H1 (cell line): ENCODE results near the gene PPP1CA. TPM values are rescaled to one million over a fixed set of nuclear protein-coding genes. Genes with fewer than 3 reads are reported as not detected.
A peak's percentile ranks its signal among the peaks of the same experiment; 100 is the strongest.

Source experiments
- CTCF ChIA-PET: fragments of 300-600 bp; sonication (Branson Sonifier 250); formaldehyde crosslinking; loops from one replicate; lab custom pipeline; 2021; ENCODE audit not compliant: partially characterized antibody; lab: Charles Lee
- POLR2A ChIA-PET: fragments of 300-600 bp; sonication (Branson Sonifier 250); formaldehyde crosslinking; loops from one replicate; lab custom pipeline; 2021; ENCODE audit warnings: inconsistent platforms; ENCODE audit not compliant: partially characterized antibody; lab: Charles Lee
- DNase-seq, 2 experiments: peaks; one replicate each; pipeline versions ENCODE4 v3.0.0 to v3.0.0-alpha.2; 2010 to 2022; ENCODE audit warnings: low spot score in 2 of 2, low read depth in 1 of 2, mixed read lengths in 1 of 2
- FAIRE-seq: peaks from 2 replicates; lab custom pipeline; 2011; peaks lifted over from hg19 to GRCh38; lab: Jason Lieb, UNC
- H2AFZ ChIP-seq: 2 replicates; pipeline ENCODE4 v1.8.1; 2012; ENCODE audit warnings: low read length, inconsistent platforms
- H2AK5ac ChIP-seq: 2 replicates; pipeline ENCODE4 v1.6.1; 2013; ENCODE audit warnings: low read depth, low read length
- H2BK120ac ChIP-seq: replicated peaks from 2 replicates; pipeline ENCODE3; 2013; ENCODE audit warnings: low read depth, low read length, inconsistent platforms
- H2BK12ac ChIP-seq: 2 replicates; pipeline ENCODE4 v1.6.1; 2013; ENCODE audit warnings: low read depth, low read length
- H2BK15ac ChIP-seq: 2 replicates; pipeline ENCODE4 v1.6.1; 2013; ENCODE audit warnings: low read length
- H2BK20ac ChIP-seq: 2 replicates; pipeline ENCODE4 v1.6.1; 2013; ENCODE audit warnings: low read length
- H2BK5ac ChIP-seq: 2 replicates; pipeline ENCODE4 v1.6.1; 2013; ENCODE audit warnings: low read depth, low read length
- H3K14ac ChIP-seq: 2 replicates; pipeline ENCODE4 v1.6.1; 2013; ENCODE audit warnings: inconsistent platforms; ENCODE audit not compliant: insufficient read length
- H3K18ac ChIP-seq: 2 replicates; pipeline ENCODE4 v1.6.1; 2013; ENCODE audit warnings: low read length; ENCODE audit errors: extremely low read depth
- H3K23ac ChIP-seq: 2 replicates; pipeline ENCODE4 v1.6.1; 2013; ENCODE audit warnings: inconsistent platforms; ENCODE audit not compliant: insufficient read length
- H3K23me2 ChIP-seq: 2 replicates; pipeline ENCODE4 v1.6.1; 2013; ENCODE audit warnings: low read depth, low read length
- H3K27ac ChIP-seq: 2 replicates; pipeline ENCODE4 v1.6.1; 2011; ENCODE audit warnings: low read depth, low read length, inconsistent platforms
- H3K27me3 ChIP-seq, 4 experiments: replicated peaks in 1 of 4; 1 replicate in 1 of 4; 2 replicates in 3 of 4; pipeline versions ENCODE4 v1.6.1 to v1.8.1; 2011 to 2013; ENCODE audit warnings: low read length in 3 of 4, mild to moderate bottlenecking in 3 of 4, inconsistent platforms in 2 of 4, mixed read lengths in 2 of 4, moderate library complexity in 1 of 4; ENCODE audit not compliant: control insufficient read depth in 3 of 4, insufficient read depth in 3 of 4; ENCODE audit errors: extremely low read depth in 1 of 4
- H3K36me3 ChIP-seq, 4 experiments: 2 replicates each; pipeline versions ENCODE4 v1.6.1 to v1.8.1; 2011 to 2013; ENCODE audit warnings: mild to moderate bottlenecking in 4 of 4, low read length in 3 of 4, moderate library complexity in 2 of 4, control low read depth in 1 of 4, inconsistent platforms in 1 of 4; ENCODE audit not compliant: insufficient read depth in 4 of 4, control insufficient read depth in 2 of 4
- H3K4ac ChIP-seq: replicated peaks from 2 replicates; pipeline ENCODE3; 2013; ENCODE audit warnings: low read length, low read depth, mixed read lengths, inconsistent platforms; ENCODE audit not compliant: insufficient read length
- H3K4me1 ChIP-seq, 4 experiments: replicated peaks in 1 of 4; 1 replicate in 1 of 4; 2 replicates in 3 of 4; pipeline versions ENCODE4 v1.6.1 to v1.8.1; 2011 to 2013; ENCODE audit warnings: low read length in 3 of 4, inconsistent platforms in 2 of 4, mixed read lengths in 1 of 4; ENCODE audit not compliant: insufficient read depth in 4 of 4, control insufficient read depth in 3 of 4
- H3K4me2 ChIP-seq, 2 experiments: 2 replicates each; pipeline versions ENCODE4 v1.6.1 to v1.8.1; 2011 to 2013; ENCODE audit warnings: low read depth in 2 of 2, low read length in 2 of 2, control low read depth in 1 of 2, inconsistent platforms in 1 of 2, mild to moderate bottlenecking in 1 of 2; ENCODE audit not compliant: insufficient read depth in 1 of 2
- H3K4me3 ChIP-seq, 4 experiments: fragments of 200-600, 300-600 bp in 1 of 4; sonication (generic), shearing (Covaris generic), sonication (Bioruptor Twin) in 1 of 4; 2 replicates each; pipeline versions ENCODE4 v1.5.1 to v1.8.1; 2011 to 2016; ENCODE audit warnings: low read length in 4 of 4, low read depth in 3 of 4, control low read depth in 2 of 4, inconsistent platforms in 2 of 4, mild to moderate bottlenecking in 2 of 4, mixed read lengths in 1 of 4, moderate library complexity in 1 of 4; ENCODE audit not compliant: insufficient read depth in 2 of 4; ENCODE audit errors: extremely low read depth in 1 of 4
- H3K56ac ChIP-seq: replicated peaks from 2 replicates; pipeline ENCODE3; 2013; ENCODE audit warnings: low read depth, mild to moderate bottlenecking, mixed read lengths, low read length, inconsistent platforms; ENCODE audit not compliant: insufficient read length
- H3K79me1 ChIP-seq: 2 replicates; pipeline ENCODE4 v1.6.1; 2013; ENCODE audit warnings: low read depth, low read length, control low read depth
- H3K79me2 ChIP-seq, 2 experiments: 2 replicates each; pipeline versions ENCODE4 v1.6.1 to v1.8.1; 2012 to 2013; ENCODE audit warnings: low read length in 2 of 2, mild to moderate bottlenecking in 2 of 2, inconsistent platforms in 1 of 2; ENCODE audit not compliant: insufficient read depth in 2 of 2, control insufficient read depth in 1 of 2
- H3K9ac ChIP-seq, 4 experiments: replicated peaks in 1 of 4; 1 replicate in 1 of 4; 2 replicates in 3 of 4; pipeline versions ENCODE4 v1.6.1 to v1.8.1; 2011 to 2013; ENCODE audit warnings: low read depth in 3 of 4, low read length in 3 of 4, control low read depth in 2 of 4, mild to moderate bottlenecking in 2 of 4, moderate library complexity in 2 of 4, inconsistent platforms in 1 of 4; ENCODE audit errors: extremely low read depth in 1 of 4
- H3K9me3 ChIP-seq, 2 experiments: 2 replicates each; pipeline versions ENCODE4 v1.6.1 to v1.8.1; 2012 to 2013; ENCODE audit warnings: mild to moderate bottlenecking in 2 of 2, moderate library complexity in 2 of 2, control low read depth in 1 of 2, inconsistent platforms in 1 of 2, low read depth in 1 of 2, low read length in 1 of 2, mixed read lengths in 1 of 2; ENCODE audit not compliant: insufficient read depth in 2 of 2
- H4K20me1 ChIP-seq, 2 experiments: replicated peaks in 1 of 2; 2 replicates each; pipeline versions ENCODE3 to v1.8.1; 2011 to 2013; ENCODE audit warnings: inconsistent platforms in 2 of 2, low read length in 2 of 2, mild to moderate bottlenecking in 1 of 2; ENCODE audit not compliant: insufficient read depth in 2 of 2, control insufficient read depth in 1 of 2
- H4K5ac ChIP-seq: 2 replicates; pipeline ENCODE4 v1.6.1; 2013; ENCODE audit warnings: low read length, low read depth, mixed read lengths, inconsistent platforms; ENCODE audit not compliant: insufficient read length
- H4K8ac ChIP-seq: 2 replicates; pipeline ENCODE4 v1.8.0; 2013; ENCODE audit warnings: mild to moderate bottlenecking, moderate library complexity, low read length, inconsistent platforms; ENCODE audit not compliant: insufficient read depth; ENCODE audit errors: extremely low read depth
- H4K91ac ChIP-seq: replicated peaks from 2 replicates; pipeline ENCODE3; 2013; ENCODE audit warnings: low read length, mixed read lengths, inconsistent platforms; ENCODE audit not compliant: insufficient read length
- ASH2L ChIP-seq: fragments of 200-600, 300-600 bp; sonication (generic); IDR thresholded peaks from one replicate; pipeline ENCODE4 v1.7.1; 2017; ENCODE audit warnings: low read length
- BRCA1 ChIP-seq: IDR thresholded peaks from 2 replicates; pipeline ENCODE4 v1.6.1; 2012; ENCODE audit warnings: low read depth, low read length, improper control_type of control experiment
- CBX8 ChIP-seq: fragments of 300-800, 300-1000 bp; sonication (generic); IDR thresholded peaks from 2 replicates; pipeline ENCODE4 v1.7.1; 2016; ENCODE audit warnings: low read depth, low read length, borderline replicate concordance
- E2F6 ChIP-seq: IDR thresholded peaks from 2 replicates; pipeline ENCODE4 v1.6.1; 2012; ENCODE audit warnings: inconsistent platforms
- KDM1A ChIP-seq: fragments of 200-600, 300-600 bp; sonication (generic); IDR thresholded peaks from 2 replicates; pipeline ENCODE4 v1.7.1; 2016; ENCODE audit warnings: mild to moderate bottlenecking, low read length, borderline replicate concordance
- RBBP5 ChIP-seq: IDR thresholded peaks from 2 replicates; pipeline ENCODE4 v1.7.1; 2012; ENCODE audit warnings: low read depth, mild to moderate bottlenecking, inconsistent platforms, low read length, moderate library complexity, borderline replicate concordance
- SIRT6 ChIP-seq: IDR thresholded peaks from one replicate; pipeline ENCODE4 v1.7.1; 2012; ENCODE audit warnings: low read length, inconsistent platforms
- TEAD4 ChIP-seq: IDR thresholded peaks from 2 replicates; pipeline ENCODE4 v1.6.1; 2012; ENCODE audit warnings: low read depth, low read length, inconsistent platforms, mixed read lengths
- USF2 ChIP-seq: IDR thresholded peaks from 2 replicates; pipeline ENCODE4 v1.6.1; 2011; ENCODE audit warnings: low read length, improper control_type of control experiment
- WGBS, 2 experiments: shearing (Covaris generic) in 1 of 2; methylation state at CpG; one replicate each; pipeline versions ENCODE4 v1.1.6 to v1.1.7; 2013 to 2015; ENCODE audit warnings: low lambda C conversion rate in 2 of 2, mixed read lengths in 2 of 2, inconsistent platforms in 1 of 2, low coverage in 1 of 2, missing lambda C conversion rate in 1 of 2; ENCODE audit not compliant: insufficient replicate concordance in 2 of 2, insufficient coverage in 1 of 2, insufficient read length in 1 of 2; ENCODE audit errors: extremely low coverage in 1 of 2, missing lambda C conversion rate in 1 of 2; 5-methylcytosine and 5-hydroxymethylcytosine counted together
- polyA plus RNA-seq, 7 experiments: library from polyadenylated mRNA; depleted of rRNA in 3 of 7; stranded (reverse) in 5 of 7; unstranded in 2 of 7; fragments of >200 nt in 5 of 7; fragments of 200-250 nt in 2 of 7; gene quantifications; 1 replicate in 5 of 7; 2 replicates in 1 of 7; 4 replicates in 1 of 7; pipeline versions ENCODE4 v1.2.1 to v1.2.3, GENCODE V29; 2011 to 2013; ENCODE audit warnings: missing spikeins in 2 of 7, mixed read lengths in 2 of 7
- total RNA-seq: library from RNA; stranded (reverse); fragmentation: NEBNext Ultra II Directional; extraction: Animal tissue kit (Norgen Biotek cat#: 25700); gene quantifications from 2 replicates; pipeline ENCODE4 v1.2.1, GENCODE V29; 2021

The PPP1CA gene
- total and polyA plus RNA-seq, 2 of the 8 experiments (the other 6 are each of a cell fraction or from before 2014, with no cell fraction given) = 198 to 359 TPM

GRCh38 chr11:67422891-67423290 is 21.2 kb upstream of the PPP1CA start:
- Histone ChIP-seq H2BK5ac (no peak overlapping the region), H3K4me1 (peaks cover 0 to 8% (median 5%) of the 10 kb centered on the region in 4 experiments; a peak in 4 of 7 replicates), H4K91ac (peak overlapping the region; percentile 12), H3K4ac (no peak overlapping the region), H2BK12ac (no peak overlapping the region), H2BK120ac (no peak overlapping the region), H2BK15ac (no peak overlapping the region), H3K4me2 (no peak overlapping the region), H3K14ac (no peak overlapping the region), H3K27ac (no peak overlapping the region), H3K79me1 (no peaks in the 10 kb centered on the region), H4K5ac (no peak overlapping the region), H4K20me1 (peaks cover 0 to 3% of the 10 kb centered on the region in 2 experiments), H3K18ac (no peak overlapping the region), H3K23me2 (peaks cover 12% of the 10 kb centered on the region; the same call in 1 of the 2 replicates), H3K36me3 (no peaks in the 10 kb centered on the region), H3K9me3 (no peaks in the 10 kb centered on the region), H2AFZ (no peak overlapping the region), H3K56ac (no peak overlapping the region), H3K79me2 (no peaks in the 10 kb centered on the region), H4K8ac (no peak overlapping the region), H2AK5ac (no peak overlapping the region), H2BK20ac (no peak overlapping the region), H3K27me3 (peaks cover 0 to 8% (median 5%) of the 10 kb centered on the region in 4 experiments; a peak in 4 of 7 replicates)
- DNase-seq = no peak
- ChIA-PET CTCF (interaction anchor here (1.1 to 1.5 kb wide), 4 partner anchors 21 to 106 kb away, joined by 3 to 5 read pairs (median 3); partner anchors contain the start of gene PPP1CA), POLR2A (interaction anchor here (0.7 to 10.2 kb wide), 4 partner anchors 13 to 42 kb away, joined by 3 to 104 read pairs (median 4); partner anchors contain the start of genes PPP1CA and PTPRCAP)
- 80% methylated on average over 6 of the region's 6 CpGs; no CpG with 5 or more reads in 1 of the 2 experiments for WGBS, 2 experiments
- no peak for FAIRE-seq
- TF ChIP-seq USF2 (no peak), SIRT6 (no peak), E2F6 (no peak), BRCA1 (no peak), KDM1A (no peak), ASH2L (no peak), TEAD4 (no peak), RBBP5 (no peak), CBX8 (no peak)
- TF ChIP-seq, all 59 proteins: peak for 0
- H3K4me3 ChIP-seq = no peak overlapping the region
- H3K9ac ChIP-seq = no peak overlapping the region
- no peak overlapping the region for H3K23ac ChIP-seq
